A673 (cell line): ENCODE data around the gene TRAF3IP3.

ENCODE experiments used
- CTCF ChIP-seq: fragments of 300-800, 200-600 bp; sonication (generic); conservative IDR thresholded peaks from 2 replicates; pipeline ENCODE4 v1.5.1; 2017; ENCODE audit warnings: low read depth, mild to moderate bottlenecking, antibody characterized with exemption, low read length, moderate library complexity, mixed read lengths
- EZH2 ChIP-seq: fragments of 200-600 bp; sonication (generic); IDR thresholded peaks from 2 replicates; pipeline ENCODE4 v1.6.1; 2017; ENCODE audit warnings: borderline replicate concordance, low read depth, mild to moderate bottlenecking, mixed read lengths, antibody characterized with exemption, low read length; ENCODE audit not compliant: poor library complexity, severe bottlenecking

- TF ChIP-seq CTCF (no peak), EZH2 (no peak)
These were observed 59.6 kb downstream of the TRAF3IP3 start for GRCh38 chr1:209815490-209815889.
